ENCODE results near the gene PNPO. TPM values are rescaled to one million over a fixed set of nuclear protein-coding genes. Genes with fewer than 3 reads are reported as not detected.

Gene PNPO
- total and polyA plus RNA-seq, 2 of the 13 experiments (the other 11 are each of a cell fraction or from before 2014, with no cell fraction given): 47.9 to 63.3 TPM

DNA sequence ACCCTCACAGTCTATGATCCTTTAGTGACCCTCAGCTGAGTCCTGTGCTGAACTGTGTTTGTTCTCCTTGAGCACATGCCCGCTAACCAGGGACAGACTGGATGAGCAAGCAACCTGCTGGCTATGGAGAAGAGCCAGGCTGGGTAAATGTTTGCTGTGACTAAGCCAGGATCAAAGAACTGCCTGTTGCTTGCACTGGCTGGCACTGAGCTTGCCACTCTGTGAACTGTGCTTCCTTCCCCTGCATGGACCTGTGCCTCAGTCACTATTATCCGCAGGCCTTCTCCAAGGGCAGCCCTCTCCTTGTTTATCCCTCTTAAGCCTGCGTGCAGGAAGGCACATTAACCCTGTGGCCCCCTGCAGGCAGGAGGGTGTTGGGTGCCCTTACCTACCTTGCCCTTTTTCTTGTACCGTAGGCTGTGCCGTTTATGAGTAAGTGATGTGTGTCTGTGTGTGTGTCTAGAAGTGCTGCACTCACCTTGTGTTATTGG is 7.4 kb downstream of the PNPO start (continued):
- TF ChIP-seq CREB1 (IDR thresholded peaks at IDR 0.05) (no peak), CREB1 (CRISPR knock-in tag; IDR thresholded peaks at IDR 0.05) (no peak), ETV5 (CRISPR knock-in tag; IDR thresholded peaks at IDR 0.05; ENCODE audit: borderline replicate concordance) (peak; percentile 67; the same call in 1 of the 2 replicates), NFATC3 (CRISPR knock-in tag; IDR thresholded peaks at IDR 0.05) (no peak), SIX1 (CRISPR knock-in tag; IDR thresholded peaks at IDR 0.05; ENCODE audit: borderline replicate concordance) (no peak), MTF2 (CRISPR knock-in tag; IDR thresholded peaks at IDR 0.05; ENCODE audit: borderline replicate concordance) (no peak), MAFF (IDR thresholded peaks at IDR 0.05; ENCODE audit: low read depth, low read length) (no peak), FOSL1 (CRISPR knock-in tag; IDR thresholded peaks at IDR 0.05; ENCODE audit: borderline replicate concordance) (peak; percentile 65), GABPB1 (CRISPR knock-in tag; IDR thresholded peaks at IDR 0.05) (no peak), FLYWCH1 (CRISPR knock-in tag; IDR thresholded peaks at IDR 0.05) (no peak), MTA3 (CRISPR knock-in tag; IDR thresholded peaks at IDR 0.05) (no peak), KLF15 (CRISPR knock-in tag; IDR thresholded peaks at IDR 0.05; ENCODE audit: borderline replicate concordance) (no peak)
- TF ChIP-seq, protein P1, sequence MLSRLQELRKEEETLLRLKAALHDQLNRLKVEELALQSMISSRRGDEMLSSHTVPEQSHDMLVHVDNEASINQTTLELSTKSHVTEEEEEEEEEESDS (CRISPR knock-in tag; IDR thresholded peaks at IDR 0.05; ENCODE audit: borderline replicate concordance): no peak
- TF ChIP-seq, protein P2, sequence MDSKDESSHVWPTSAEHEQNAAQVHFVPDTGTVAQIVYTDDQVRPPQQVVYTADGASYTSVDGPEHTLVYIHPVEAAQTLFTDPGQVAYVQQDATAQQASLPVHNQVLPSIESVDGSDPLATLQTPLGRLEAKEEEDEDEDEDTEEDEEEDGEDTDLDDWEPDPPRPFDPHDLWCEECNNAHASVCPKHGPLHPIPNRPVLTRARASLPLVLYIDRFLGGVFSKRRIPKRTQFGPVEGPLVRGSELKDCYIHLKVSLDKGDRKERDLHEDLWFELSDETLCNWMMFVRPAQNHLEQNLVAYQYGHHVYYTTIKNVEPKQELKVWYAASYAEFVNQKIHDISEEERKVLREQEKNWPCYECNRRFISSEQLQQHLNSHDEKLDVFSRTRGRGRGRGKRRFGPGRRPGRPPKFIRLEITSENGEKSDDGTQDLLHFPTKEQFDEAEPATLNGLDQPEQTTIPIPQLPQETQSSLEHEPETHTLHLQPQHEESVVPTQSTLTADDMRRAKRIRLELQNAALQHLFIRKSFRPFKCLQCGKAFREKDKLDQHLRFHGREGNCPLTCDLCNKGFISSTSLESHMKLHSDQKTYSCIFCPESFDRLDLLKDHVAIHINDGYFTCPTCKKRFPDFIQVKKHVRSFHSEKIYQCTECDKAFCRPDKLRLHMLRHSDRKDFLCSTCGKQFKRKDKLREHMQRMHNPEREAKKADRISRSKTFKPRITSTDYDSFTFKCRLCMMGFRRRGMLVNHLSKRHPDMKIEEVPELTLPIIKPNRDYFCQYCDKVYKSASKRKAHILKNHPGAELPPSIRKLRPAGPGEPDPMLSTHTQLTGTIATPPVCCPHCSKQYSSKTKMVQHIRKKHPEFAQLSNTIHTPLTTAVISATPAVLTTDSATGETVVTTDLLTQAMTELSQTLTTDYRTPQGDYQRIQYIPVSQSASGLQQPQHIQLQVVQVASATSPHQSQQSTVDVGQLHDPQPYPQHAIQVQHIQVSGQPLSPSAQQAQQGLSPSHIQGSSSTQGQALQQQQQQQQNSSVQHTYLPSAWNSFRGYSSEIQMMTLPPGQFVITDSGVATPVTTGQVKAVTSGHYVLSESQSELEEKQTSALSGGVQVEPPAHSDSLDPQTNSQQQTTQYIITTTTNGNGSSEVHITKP (CRISPR knock-in tag; IDR thresholded peaks at IDR 0.05; ENCODE audit: low read depth): no peak
- TF ChIP-seq, protein P3, sequence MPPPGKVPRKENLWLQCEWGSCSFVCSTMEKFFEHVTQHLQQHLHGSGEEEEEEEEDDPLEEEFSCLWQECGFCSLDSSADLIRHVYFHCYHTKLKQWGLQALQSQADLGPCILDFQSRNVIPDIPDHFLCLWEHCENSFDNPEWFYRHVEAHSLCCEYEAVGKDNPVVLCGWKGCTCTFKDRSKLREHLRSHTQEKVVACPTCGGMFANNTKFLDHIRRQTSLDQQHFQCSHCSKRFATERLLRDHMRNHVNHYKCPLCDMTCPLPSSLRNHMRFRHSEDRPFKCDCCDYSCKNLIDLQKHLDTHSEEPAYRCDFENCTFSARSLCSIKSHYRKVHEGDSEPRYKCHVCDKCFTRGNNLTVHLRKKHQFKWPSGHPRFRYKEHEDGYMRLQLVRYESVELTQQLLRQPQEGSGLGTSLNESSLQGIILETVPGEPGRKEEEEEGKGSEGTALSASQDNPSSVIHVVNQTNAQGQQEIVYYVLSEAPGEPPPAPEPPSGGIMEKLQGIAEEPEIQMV (CRISPR knock-in tag; IDR thresholded peaks at IDR 0.05; ENCODE audit: low read depth): 0 out of 2 replicates have a peak, but pooled peaks have one; percentile 46
- TF ChIP-seq, protein P4, sequence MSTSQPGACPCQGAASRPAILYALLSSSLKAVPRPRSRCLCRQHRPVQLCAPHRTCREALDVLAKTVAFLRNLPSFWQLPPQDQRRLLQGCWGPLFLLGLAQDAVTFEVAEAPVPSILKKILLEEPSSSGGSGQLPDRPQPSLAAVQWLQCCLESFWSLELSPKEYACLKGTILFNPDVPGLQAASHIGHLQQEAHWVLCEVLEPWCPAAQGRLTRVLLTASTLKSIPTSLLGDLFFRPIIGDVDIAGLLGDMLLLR (CRISPR knock-in tag; IDR thresholded peaks at IDR 0.05): no peak
- TF ChIP-seq, protein P5, sequence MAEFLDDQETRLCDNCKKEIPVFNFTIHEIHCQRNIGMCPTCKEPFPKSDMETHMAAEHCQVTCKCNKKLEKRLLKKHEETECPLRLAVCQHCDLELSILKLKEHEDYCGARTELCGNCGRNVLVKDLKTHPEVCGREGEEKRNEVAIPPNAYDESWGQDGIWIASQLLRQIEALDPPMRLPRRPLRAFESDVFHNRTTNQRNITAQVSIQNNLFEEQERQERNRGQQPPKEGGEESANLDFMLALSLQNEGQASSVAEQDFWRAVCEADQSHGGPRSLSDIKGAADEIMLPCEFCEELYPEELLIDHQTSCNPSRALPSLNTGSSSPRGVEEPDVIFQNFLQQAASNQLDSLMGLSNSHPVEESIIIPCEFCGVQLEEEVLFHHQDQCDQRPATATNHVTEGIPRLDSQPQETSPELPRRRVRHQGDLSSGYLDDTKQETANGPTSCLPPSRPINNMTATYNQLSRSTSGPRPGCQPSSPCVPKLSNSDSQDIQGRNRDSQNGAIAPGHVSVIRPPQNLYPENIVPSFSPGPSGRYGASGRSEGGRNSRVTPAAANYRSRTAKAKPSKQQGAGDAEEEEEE (CRISPR knock-in tag; IDR thresholded peaks at IDR 0.05; ENCODE audit: borderline replicate concordance): no peak; the same call in none of the 2 replicates
- TF ChIP-seq, protein P6, sequence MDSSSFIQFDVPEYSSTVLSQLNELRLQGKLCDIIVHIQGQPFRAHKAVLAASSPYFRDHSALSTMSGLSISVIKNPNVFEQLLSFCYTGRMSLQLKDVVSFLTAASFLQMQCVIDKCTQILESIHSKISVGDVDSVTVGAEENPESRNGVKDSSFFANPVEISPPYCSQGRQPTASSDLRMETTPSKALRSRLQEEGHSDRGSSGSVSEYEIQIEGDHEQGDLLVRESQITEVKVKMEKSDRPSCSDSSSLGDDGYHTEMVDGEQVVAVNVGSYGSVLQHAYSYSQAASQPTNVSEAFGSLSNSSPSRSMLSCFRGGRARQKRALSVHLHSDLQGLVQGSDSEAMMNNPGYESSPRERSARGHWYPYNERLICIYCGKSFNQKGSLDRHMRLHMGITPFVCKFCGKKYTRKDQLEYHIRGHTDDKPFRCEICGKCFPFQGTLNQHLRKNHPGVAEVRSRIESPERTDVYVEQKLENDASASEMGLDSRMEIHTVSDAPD (CRISPR knock-in tag; IDR thresholded peaks at IDR 0.05): no peak
- TF ChIP-seq, protein P7, sequence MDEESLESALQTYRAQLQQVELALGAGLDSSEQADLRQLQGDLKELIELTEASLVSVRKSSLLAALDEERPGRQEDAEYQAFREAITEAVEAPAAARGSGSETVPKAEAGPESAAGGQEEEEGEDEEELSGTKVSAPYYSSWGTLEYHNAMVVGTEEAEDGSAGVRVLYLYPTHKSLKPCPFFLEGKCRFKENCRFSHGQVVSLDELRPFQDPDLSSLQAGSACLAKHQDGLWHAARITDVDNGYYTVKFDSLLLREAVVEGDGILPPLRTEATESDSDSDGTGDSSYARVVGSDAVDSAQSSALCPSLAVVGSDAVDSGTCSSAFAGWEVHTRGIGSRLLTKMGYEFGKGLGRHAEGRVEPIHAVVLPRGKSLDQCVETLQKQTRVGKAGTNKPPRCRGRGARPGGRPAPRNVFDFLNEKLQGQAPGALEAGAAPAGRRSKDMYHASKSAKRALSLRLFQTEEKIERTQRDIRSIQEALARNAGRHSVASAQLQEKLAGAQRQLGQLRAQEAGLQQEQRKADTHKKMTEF (CRISPR knock-in tag; IDR thresholded peaks at IDR 0.05): 0 out of 2 replicates have a peak, but pooled peaks have one; percentile 35
